Measurements from ENCODE around the gene MACROD2.
"Not testable (repeated sequence)": the region's sequence is repeated elsewhere in the genome, so short reads cannot be mapped to it uniquely, and the experiment has no call there.

MACROD2 gene

GRCh38 chr20:14981486-14981885 is 986.2 kb downstream of the MACROD2 start:
- DNase-seq = not testable (repeated sequence)

GRCh38 chr20:14982324-14982723 is 987.0 kb downstream of the MACROD2 start:
- DNase-seq = not testable (repeated sequence)

- DNase-seq = no peak
These were observed 989.0 kb downstream of the MACROD2 start for GRCh38 chr20:14984305-14984704.

GRCh38 chr20:14984768-14985622 is 989.7 kb downstream of the MACROD2 start:
- no peak for DNase-seq

- DNase-seq = no peak
These were observed 990.8 kb downstream of the MACROD2 start for GRCh38 chr20:14986026-14986655.

GRCh38 chr20:14986656-14987055 is 991.3 kb downstream of the MACROD2 start:
- DNase-seq = no peak

- DNase-seq = no peak
These were observed 994.4 kb downstream of the MACROD2 start for GRCh38 chr20:14989535-14990290.

GRCh38 chr20:14991023-14991422 is 995.7 kb downstream of the MACROD2 start:
- no peak for DNase-seq

- no peak for DNase-seq
These were observed 996.8 kb downstream of the MACROD2 start for GRCh38 chr20:14992153-14992552.

- DNase-seq = no peak
These were observed 997.6 kb downstream of the MACROD2 start for GRCh38 chr20:14992961-14993360.

GRCh38 chr20:14996883-14997672 is 1001.8 kb downstream of the MACROD2 start:
- no peak for DNase-seq

GRCh38 chr20:14997791-14998190 is 1002.5 kb downstream of the MACROD2 start:
- no peak for DNase-seq

- DNase-seq = no peak
These were observed 1010.1 kb downstream of the MACROD2 start for GRCh38 chr20:15005300-15005986.

GRCh38 chr20:15011631-15012030 is 1016.3 kb downstream of the MACROD2 start:
- DNase-seq = no peak

- DNase-seq = no peak
These were observed 1017.2 kb downstream of the MACROD2 start for GRCh38 chr20:15012566-15012965.

GRCh38 chr20:15016875-15017274 is 1021.6 kb downstream of the MACROD2 start:
- DNase-seq = not testable (repeated sequence)

GRCh38 chr20:15018966-15019365 is 1023.6 kb downstream of the MACROD2 start:
- DNase-seq = no peak

- DNase-seq = no peak
These were observed 1025.5 kb downstream of the MACROD2 start for GRCh38 chr20:15020845-15021244.

- DNase-seq = no peak
These were observed 1027.6 kb downstream of the MACROD2 start for GRCh38 chr20:15022921-15023320.

- no peak for DNase-seq
These were observed 1031.4 kb downstream of the MACROD2 start for GRCh38 chr20:15026759-15027158.

GRCh38 chr20:15030826-15031225 is 1035.5 kb downstream of the MACROD2 start:
- DNase-seq = no peak
